Neural crest cell (in vitro differentiated cells): ENCODE data around the gene CHMP1A. TPM values are rescaled to one million over a fixed set of nuclear protein-coding genes. Genes with fewer than 3 reads are reported as not detected.
A peak's percentile ranks its signal among the peaks of the same experiment; 100 is the strongest.

Experiments used
- DNase-seq: peaks from one replicate; pipeline ENCODE4 v3.0.0; 2021; ENCODE audit warnings: low read depth, mixed read lengths, low spot score
- H3K27ac Mint-ChIP-seq: one replicate; pipeline ENCODE4 v1.8.0; 2021; ENCODE audit warnings: mild to moderate bottlenecking, mixed read lengths; ENCODE audit not compliant: unreplicated experiment
- H3K27me3 Mint-ChIP-seq: 2 replicates; pipeline ENCODE4 v1.8.0; 2021; ENCODE audit warnings: low read depth, mild to moderate bottlenecking, mixed read lengths
- H3K36me3 Mint-ChIP-seq: 2 replicates; pipeline ENCODE4 v1.8.0; 2021; ENCODE audit warnings: low read depth, mild to moderate bottlenecking, mixed read lengths
- H3K4me1 Mint-ChIP-seq: 2 replicates; pipeline ENCODE4 v1.8.0; 2021; ENCODE audit warnings: mixed read lengths
- H3K4me3 Mint-ChIP-seq: one replicate; pipeline ENCODE4 v1.8.0; 2021; ENCODE audit warnings: mild to moderate bottlenecking, mixed read lengths
- H3K9me3 Mint-ChIP-seq: 2 replicates; pipeline ENCODE4 v1.8.0; 2021; ENCODE audit warnings: mixed read lengths
- total RNA-seq: library from RNA; stranded (reverse); gene quantifications from 2 replicates; pipeline ENCODE4 v1.2.1, GENCODE V29; 2021
- TF ChIP-seq, protein P1 (sequence below): fragments of 200-600 bp; sonication (generic); conservative IDR thresholded peaks from 2 replicates; pipeline ENCODE4 v1.5.0; 2021; ENCODE audit warnings: antibody characterized with exemption, mild to moderate bottlenecking

Gene CHMP1A
- total RNA-seq, 1 donor from 2014 or later, result 93.9 TPM

DNA sequence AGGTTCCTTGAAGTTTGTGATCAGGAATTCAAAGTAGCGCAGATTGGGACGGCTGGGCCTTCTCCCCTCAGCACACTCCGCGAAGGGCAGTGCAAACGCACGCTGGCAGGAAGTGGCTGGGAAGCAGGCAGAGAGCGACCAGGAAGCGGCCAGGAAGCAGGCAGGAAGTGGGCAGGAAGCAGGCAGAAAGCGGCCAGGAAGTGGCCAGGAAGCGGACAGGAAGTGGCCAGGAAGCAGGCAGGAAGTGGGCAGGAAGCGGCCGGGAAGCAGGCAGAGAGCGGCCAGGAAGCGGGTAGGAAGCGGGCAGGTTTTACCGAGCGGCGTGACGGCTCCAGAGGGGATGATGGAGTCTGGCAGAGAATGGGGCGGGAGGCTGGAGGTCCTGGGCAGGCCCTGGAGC is 40.9 kb downstream of the CHMP1A start:
- Mint-ChIP-seq H3K36me3 (no peaks in the 10 kb centered on the region), H3K27ac (no peak overlapping the region), H3K27me3 (no peaks in the 10 kb centered on the region), H3K4me3 (no peak overlapping the region), H3K4me1 (peaks cover 12% of the 10 kb centered on the region), H3K9me3 (no peaks in the 10 kb centered on the region)
- TF ChIP-seq, protein P1, sequence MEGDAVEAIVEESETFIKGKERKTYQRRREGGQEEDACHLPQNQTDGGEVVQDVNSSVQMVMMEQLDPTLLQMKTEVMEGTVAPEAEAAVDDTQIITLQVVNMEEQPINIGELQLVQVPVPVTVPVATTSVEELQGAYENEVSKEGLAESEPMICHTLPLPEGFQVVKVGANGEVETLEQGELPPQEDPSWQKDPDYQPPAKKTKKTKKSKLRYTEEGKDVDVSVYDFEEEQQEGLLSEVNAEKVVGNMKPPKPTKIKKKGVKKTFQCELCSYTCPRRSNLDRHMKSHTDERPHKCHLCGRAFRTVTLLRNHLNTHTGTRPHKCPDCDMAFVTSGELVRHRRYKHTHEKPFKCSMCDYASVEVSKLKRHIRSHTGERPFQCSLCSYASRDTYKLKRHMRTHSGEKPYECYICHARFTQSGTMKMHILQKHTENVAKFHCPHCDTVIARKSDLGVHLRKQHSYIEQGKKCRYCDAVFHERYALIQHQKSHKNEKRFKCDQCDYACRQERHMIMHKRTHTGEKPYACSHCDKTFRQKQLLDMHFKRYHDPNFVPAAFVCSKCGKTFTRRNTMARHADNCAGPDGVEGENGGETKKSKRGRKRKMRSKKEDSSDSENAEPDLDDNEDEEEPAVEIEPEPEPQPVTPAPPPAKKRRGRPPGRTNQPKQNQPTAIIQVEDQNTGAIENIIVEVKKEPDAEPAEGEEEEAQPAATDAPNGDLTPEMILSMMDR, result no peak
- no peak for DNase-seq

- no peaks in the 10 kb centered on the region for H3K9me3 Mint-ChIP-seq
- H3K36me3 Mint-ChIP-seq, result no peaks in the 10 kb centered on the region
- H3K4me3 Mint-ChIP-seq, result no peak overlapping the region
- peak; percentile 70 for DNase-seq
- TF ChIP-seq, protein P1, result peak; percentile 73
- H3K27ac Mint-ChIP-seq, result no peak overlapping the region
- H3K4me1 Mint-ChIP-seq, result peaks cover 16% of the 10 kb centered on the region
- no peaks in the 10 kb centered on the region for H3K27me3 Mint-ChIP-seq
These were observed 41.9 kb downstream of the CHMP1A start for GRCh38 chr16:89615596-89616090.

DNA sequence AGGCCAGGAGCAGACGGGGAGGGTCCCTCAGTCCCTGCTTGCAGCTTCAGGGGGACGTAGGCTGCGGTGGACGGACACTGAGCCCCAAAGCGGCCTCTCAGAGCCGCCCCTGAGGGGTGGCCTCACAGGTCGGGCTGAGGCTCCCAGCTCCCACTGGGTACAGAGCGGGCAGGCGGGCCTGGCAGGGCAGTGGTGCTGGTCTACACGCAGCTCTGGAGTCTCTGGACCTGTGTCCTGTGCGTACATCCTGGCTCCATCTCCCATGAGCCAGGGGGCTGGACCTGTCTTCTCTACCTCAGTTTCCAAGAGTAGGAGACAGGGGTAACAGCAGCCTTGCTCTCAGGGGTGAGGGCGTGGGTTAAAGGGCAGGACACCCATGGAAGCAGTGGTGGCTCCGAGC is 42.3 kb downstream of the CHMP1A start:
- Mint-ChIP-seq H3K27ac (no peak overlapping the region), H3K27me3 (no peaks in the 10 kb centered on the region), H3K4me3 (no peak overlapping the region), H3K36me3 (no peaks in the 10 kb centered on the region), H3K9me3 (no peaks in the 10 kb centered on the region), H3K4me1 (peaks cover 16% of the 10 kb centered on the region)
- DNase-seq, result no peak
- TF ChIP-seq, protein P1, result no peak

GRCh38 chr16:89613954-89614459 is 43.5 kb downstream of the CHMP1A start:
- TF ChIP-seq, protein P1, result no peak
- H3K36me3 Mint-ChIP-seq, result no peaks in the 10 kb centered on the region
- H3K4me3 Mint-ChIP-seq, result no peak overlapping the region
- no peaks in the 10 kb centered on the region for H3K9me3 Mint-ChIP-seq
- no peak for DNase-seq
- no peaks in the 10 kb centered on the region for H3K27me3 Mint-ChIP-seq
- H3K27ac Mint-ChIP-seq, result no peak overlapping the region
- H3K4me1 Mint-ChIP-seq, result peaks cover 16% of the 10 kb centered on the region

DNA sequence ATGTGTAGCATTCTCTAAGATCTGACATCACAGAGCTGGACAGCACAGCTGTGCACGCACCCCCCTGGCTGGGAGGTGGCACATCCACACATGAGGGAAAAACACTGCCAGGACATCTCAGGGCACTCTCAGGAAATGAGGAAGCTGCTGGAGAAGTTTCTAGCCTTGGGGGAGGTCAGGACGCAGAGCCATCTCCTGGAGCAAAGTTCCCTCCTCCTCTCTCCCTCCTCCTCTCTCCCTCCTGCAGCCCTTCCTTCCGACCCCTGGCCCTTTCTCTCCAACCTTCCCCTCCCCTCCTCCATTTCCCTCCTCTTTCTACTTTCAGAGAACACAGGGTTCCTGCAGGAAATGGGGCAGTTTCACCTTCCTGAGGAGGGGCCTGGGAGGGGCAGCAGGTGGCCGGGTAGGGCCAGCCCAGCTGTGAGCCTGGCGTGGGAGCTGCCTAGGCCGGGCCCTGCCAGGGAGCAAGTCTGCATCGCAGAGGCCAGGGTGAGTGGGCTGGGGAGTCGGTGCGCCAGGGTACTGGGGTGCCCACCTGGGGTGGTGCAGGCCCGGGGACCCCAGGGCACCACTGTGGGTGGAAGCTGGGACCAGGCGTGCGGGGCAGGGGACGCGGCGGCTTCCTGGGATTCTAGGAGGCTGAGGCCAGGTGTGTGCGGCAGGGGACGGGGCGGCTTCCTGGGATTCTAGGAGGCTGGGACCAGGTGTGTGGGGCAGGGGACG is 44.1 kb downstream of the CHMP1A start, which contains the start of gene DPEP1:
DPEP1 (plus strand) TSS at position 412 of the 723 bp plus-strand sequence. CDS start 16,769 bp downstream, outside the sequence.
- Mint-ChIP-seq H3K4me1 (peaks cover 16% of the 10 kb centered on the region), H3K36me3 (no peaks in the 10 kb centered on the region), H3K27ac (peak within 1 kb of the TSS; percentile 85), H3K27me3 (no peaks in the 10 kb centered on the region), H3K9me3 (no peaks in the 10 kb centered on the region), H3K4me3 (no peak within 1 kb of the TSS)
- DNase-seq, result no peak
- TF ChIP-seq, protein P1, result no peak
